GM21423 (cell line): ENCODE data around the gene TFB2M.
A peak's percentile ranks its signal among the peaks of the same experiment; 100 is the strongest.
"Not testable (repeated sequence)": the region's sequence is repeated elsewhere in the genome, so short reads cannot be mapped to it uniquely, and the experiment has no call there.

ENCODE experiments used
- ATAC-seq: cut with Tn5 transposase; IDR thresholded peaks from one replicate; pipeline ENCODE4 v1.9.1; 2021; ENCODE audit warnings: mild to moderate bottlenecking, moderate library complexity; ENCODE audit not compliant: unreplicated experiment

The TFB2M gene

GRCh38 chr1:246566128-246566812 is at the start of gene TFB2M, which contains the start of gene CNST:
TFB2M (minus strand) TSS chr1:246566261; CDS start chr1:246566138, 123 bp downstream.
CNST (plus strand) TSS chr1:246566456; CDS start chr1:246591563, 25,107 bp downstream.
- ATAC-seq = peak; percentile 91

GRCh38 chr1:246613096-246613758 is 47.2 kb upstream of the TFB2M start:
- ATAC-seq = no peak

- no peak for ATAC-seq
Observed at GRCh38 chr1:246609632-246610031, 43.6 kb upstream of the TFB2M start.

- no peak for ATAC-seq
Observed at GRCh38 chr1:246608616-246609376, 42.7 kb upstream of the TFB2M start.

GRCh38 chr1:246607462-246607861 is 41.4 kb upstream of the TFB2M start:
- ATAC-seq = no peak

- not testable (repeated sequence) for ATAC-seq
Observed at GRCh38 chr1:246605231-246605630, 39.2 kb upstream of the TFB2M start.

GRCh38 chr1:246602194-246602593 is 36.1 kb upstream of the TFB2M start:
- ATAC-seq = no peak

GRCh38 chr1:246600579-246600978 is 34.5 kb upstream of the TFB2M start:
- no peak for ATAC-seq

GRCh38 chr1:246599315-246599714 is 33.3 kb upstream of the TFB2M start:
- ATAC-seq = no peak

GRCh38 chr1:246597971-246598370 is 31.9 kb upstream of the TFB2M start:
- ATAC-seq = no peak

- ATAC-seq = no peak
Observed at GRCh38 chr1:246597340-246597739, 31.3 kb upstream of the TFB2M start.

GRCh38 chr1:246595146-246595545 is 29.1 kb upstream of the TFB2M start:
- no peak for ATAC-seq

GRCh38 chr1:246592695-246593094 is 26.6 kb upstream of the TFB2M start:
- ATAC-seq = no peak

GRCh38 chr1:246591958-246592357 is 25.9 kb upstream of the TFB2M start:
- no peak for ATAC-seq

GRCh38 chr1:246591504-246591903 is 25.4 kb upstream of the TFB2M start:
- peak; percentile 95 for ATAC-seq

GRCh38 chr1:246591047-246591446 is 25.0 kb upstream of the TFB2M start:
- peak; percentile 24 for ATAC-seq

- ATAC-seq = not testable (repeated sequence)
Observed at GRCh38 chr1:246589919-246590318, 23.9 kb upstream of the TFB2M start.

- ATAC-seq = no peak
Observed at GRCh38 chr1:246588159-246588721, 22.2 kb upstream of the TFB2M start.

- no peak for ATAC-seq
Observed at GRCh38 chr1:246587606-246588005, 21.5 kb upstream of the TFB2M start.

- ATAC-seq = no peak
Observed at GRCh38 chr1:246587032-246587431, 21.0 kb upstream of the TFB2M start.

GRCh38 chr1:246583448-246584185 is 17.6 kb upstream of the TFB2M start:
- ATAC-seq = no peak
